Gastrocnemius medialis (tissue), 4 donors: ENCODE data around the gene SERTAD3.

Experiments used
- POLR2A ChIP-seq, 2 donors: fragments of 450-650 bp; IDR thresholded peaks; one replicate each; pipeline ENCODE4 v1.6.1; 2017; ENCODE audit warnings: antibody characterized with exemption in 2 of 2, mild to moderate bottlenecking in 2 of 2, moderate library complexity in 2 of 2
- TF ChIP-seq, protein P1 (sequence below), 5 experiments: fragments of 450-650 bp in 3 of 5; fragments of 200-600 bp in 2 of 5; sonication (generic) in 2 of 5; IDR thresholded peaks in 4 of 5; conservative IDR thresholded peaks in 1 of 5; 1 replicate in 4 of 5; 2 replicates in 1 of 5; pipeline ENCODE4 v1.5.1; 2016 to 2019; ENCODE audit warnings: antibody characterized with exemption in 5 of 5, mild to moderate bottlenecking in 3 of 5, moderate library complexity in 3 of 5

DNA sequence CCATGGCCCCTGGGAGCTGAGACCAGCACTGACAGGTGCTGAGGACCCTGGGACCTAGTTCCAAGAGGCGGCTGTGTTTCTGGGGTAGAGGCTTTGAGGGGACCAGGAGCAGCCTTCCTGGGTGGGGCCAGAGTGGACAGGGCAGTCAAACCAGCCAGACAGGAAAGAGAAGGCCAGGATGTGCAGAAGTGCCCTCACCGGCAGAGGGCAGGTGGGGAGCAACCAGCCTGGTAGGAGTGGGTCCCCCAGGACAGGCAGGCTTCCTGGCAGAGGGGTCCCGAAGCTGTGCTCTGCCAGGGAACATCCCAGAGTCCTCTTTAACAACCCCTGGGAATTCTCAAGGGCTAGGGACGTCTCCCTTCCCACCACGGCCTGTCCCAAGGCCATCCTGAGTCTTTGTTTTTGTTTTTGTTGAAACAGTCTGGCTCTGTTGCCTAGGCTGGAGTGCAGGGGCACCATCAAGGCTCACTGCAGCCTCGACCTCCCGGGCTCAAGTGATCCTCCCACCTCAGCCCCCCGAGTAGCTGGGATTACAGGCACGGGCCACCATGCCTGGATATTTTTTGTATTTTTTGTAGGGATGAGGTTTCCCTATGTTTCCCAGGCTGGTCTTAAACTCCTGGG, 51.1 kb downstream of the SERTAD3 start:
- TF ChIP-seq, protein P1, sequence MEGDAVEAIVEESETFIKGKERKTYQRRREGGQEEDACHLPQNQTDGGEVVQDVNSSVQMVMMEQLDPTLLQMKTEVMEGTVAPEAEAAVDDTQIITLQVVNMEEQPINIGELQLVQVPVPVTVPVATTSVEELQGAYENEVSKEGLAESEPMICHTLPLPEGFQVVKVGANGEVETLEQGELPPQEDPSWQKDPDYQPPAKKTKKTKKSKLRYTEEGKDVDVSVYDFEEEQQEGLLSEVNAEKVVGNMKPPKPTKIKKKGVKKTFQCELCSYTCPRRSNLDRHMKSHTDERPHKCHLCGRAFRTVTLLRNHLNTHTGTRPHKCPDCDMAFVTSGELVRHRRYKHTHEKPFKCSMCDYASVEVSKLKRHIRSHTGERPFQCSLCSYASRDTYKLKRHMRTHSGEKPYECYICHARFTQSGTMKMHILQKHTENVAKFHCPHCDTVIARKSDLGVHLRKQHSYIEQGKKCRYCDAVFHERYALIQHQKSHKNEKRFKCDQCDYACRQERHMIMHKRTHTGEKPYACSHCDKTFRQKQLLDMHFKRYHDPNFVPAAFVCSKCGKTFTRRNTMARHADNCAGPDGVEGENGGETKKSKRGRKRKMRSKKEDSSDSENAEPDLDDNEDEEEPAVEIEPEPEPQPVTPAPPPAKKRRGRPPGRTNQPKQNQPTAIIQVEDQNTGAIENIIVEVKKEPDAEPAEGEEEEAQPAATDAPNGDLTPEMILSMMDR (IDR thresholded peaks at IDR 0.05 in 4 of 5, conservative IDR thresholded peaks at IDR 0.05 in 1 of 5), result peak in 4 of 5 experiments; percentile 44 to 55 (median 47)
- TF ChIP-seq POLR2A (IDR thresholded peaks at IDR 0.05), result no peak
